Measurements from ENCODE around the gene GHR. TPM values are rescaled to one million over a fixed set of nuclear protein-coding genes. Genes with fewer than 3 reads are reported as not detected.

GHR gene
- total RNA-seq, 1 experiment from 2014 or later = 2.2 TPM

DNA sequence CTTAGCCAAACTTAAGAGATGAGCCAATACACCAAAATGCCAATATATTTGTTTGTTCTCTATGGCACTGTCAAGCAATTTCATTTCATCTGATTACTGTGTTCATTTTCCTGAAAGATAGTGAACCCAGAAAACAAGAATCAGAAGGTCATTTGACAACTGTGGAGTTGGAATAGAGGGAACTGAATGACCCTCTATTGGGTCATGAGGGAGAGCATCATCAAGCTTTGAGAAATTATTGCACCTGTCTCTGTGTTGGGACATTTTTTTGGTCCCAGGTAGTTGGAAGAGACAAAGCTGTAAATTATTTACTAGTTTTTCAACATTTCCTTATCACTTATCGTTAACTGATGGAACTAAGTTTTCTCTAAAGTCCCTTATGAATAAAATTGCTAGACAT is 129.4 kb downstream of the GHR start:
- H3K9me2 ChIP-seq (replicated peaks; ENCODE audit: low read length) = no peaks in the 10 kb centered on the region
- TF ChIP-seq EZH2 (IDR thresholded peaks at IDR 0.05; ENCODE audit: low read length, unreplicated experiment) (no peak), EZH2phosphoT487 (IDR thresholded peaks at IDR 0.05; ENCODE audit: borderline replicate concordance, low read length) (no peak)
- TF ChIP-seq, protein P1, sequence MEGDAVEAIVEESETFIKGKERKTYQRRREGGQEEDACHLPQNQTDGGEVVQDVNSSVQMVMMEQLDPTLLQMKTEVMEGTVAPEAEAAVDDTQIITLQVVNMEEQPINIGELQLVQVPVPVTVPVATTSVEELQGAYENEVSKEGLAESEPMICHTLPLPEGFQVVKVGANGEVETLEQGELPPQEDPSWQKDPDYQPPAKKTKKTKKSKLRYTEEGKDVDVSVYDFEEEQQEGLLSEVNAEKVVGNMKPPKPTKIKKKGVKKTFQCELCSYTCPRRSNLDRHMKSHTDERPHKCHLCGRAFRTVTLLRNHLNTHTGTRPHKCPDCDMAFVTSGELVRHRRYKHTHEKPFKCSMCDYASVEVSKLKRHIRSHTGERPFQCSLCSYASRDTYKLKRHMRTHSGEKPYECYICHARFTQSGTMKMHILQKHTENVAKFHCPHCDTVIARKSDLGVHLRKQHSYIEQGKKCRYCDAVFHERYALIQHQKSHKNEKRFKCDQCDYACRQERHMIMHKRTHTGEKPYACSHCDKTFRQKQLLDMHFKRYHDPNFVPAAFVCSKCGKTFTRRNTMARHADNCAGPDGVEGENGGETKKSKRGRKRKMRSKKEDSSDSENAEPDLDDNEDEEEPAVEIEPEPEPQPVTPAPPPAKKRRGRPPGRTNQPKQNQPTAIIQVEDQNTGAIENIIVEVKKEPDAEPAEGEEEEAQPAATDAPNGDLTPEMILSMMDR (conservative IDR thresholded peaks at IDR 0.05; ENCODE audit: low read depth, low read length) = no peak
- no peak overlapping the region for H3K27ac ChIP-seq (ENCODE audit: low read length)
- ChIA-PET CTCF (no interaction called here), POLR2A (ENCODE audit: unreplicated experiment) (interaction anchor here (0.6 kb wide), 1 partner anchor 1090 kb away, joined by 3 read pairs; no protein-coding TSS in a partner anchor)
- no peaks in the 10 kb centered on the region for H3K36me3 ChIP-seq (ENCODE audit: low read depth, low read length)
- no peak for DNase-seq
- H4K20me1 ChIP-seq (ENCODE audit: low read length) = no peaks in the 10 kb centered on the region
- no peak overlapping the region for H3K9ac ChIP-seq (ENCODE audit: low read length)
- peaks cover 7% of the 10 kb centered on the region for H3K4me1 ChIP-seq (ENCODE audit: insufficient read depth, low read length)
- H2AFZ ChIP-seq (ENCODE audit: low read length) = no peak overlapping the region
- no peak overlapping the region for H3K4me2 ChIP-seq (ENCODE audit: low read length)
- H3K27me3 ChIP-seq (ENCODE audit: low read length) = no peaks in the 10 kb centered on the region
- H3K4me3 ChIP-seq (ENCODE audit: low read length) = no peak overlapping the region
- ATAC-seq = no peak
- BruUV-seq (replicated peaks) = no TSS peak
- intact Hi-C loops (cut with micrococcal nuclease) = no loop called here
- H3K79me2 ChIP-seq (ENCODE audit: low read length) = no peaks in the 10 kb centered on the region
- H3K9me3 ChIP-seq (ENCODE audit: low read length) = no peaks in the 10 kb centered on the region
- H3F3A ChIP-seq (ENCODE audit: low read length, unreplicated experiment) = no peaks in the 10 kb centered on the region

DNA sequence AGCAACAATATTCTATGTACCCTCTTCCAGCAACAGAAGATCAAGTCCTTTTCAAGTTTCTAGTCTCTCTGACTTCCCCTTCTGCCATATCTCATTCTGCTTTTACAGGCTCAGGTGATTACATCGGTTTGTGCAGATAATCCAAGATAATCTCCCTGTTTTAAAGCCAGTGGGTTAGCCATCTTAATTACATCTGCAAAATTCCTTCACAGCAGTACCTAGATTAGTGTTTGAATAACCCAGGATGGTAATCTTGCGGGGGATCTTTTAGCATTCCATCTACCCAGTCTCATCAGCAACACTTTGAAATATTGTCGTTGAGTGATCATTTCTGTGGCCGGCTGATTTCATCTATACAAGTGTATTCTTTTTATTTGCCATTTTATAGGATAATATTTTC is 130.2 kb downstream of the GHR start:
- no TSS peak for BruUV-seq (replicated peaks)
- Histone ChIP-seq H3K9me3 (ENCODE audit: low read length) (no peaks in the 10 kb centered on the region), H3K4me1 (ENCODE audit: insufficient read depth, low read length) (peaks cover 7% of the 10 kb centered on the region), H3K27ac (ENCODE audit: low read length) (no peak overlapping the region), H3K36me3 (ENCODE audit: low read depth, low read length) (no peaks in the 10 kb centered on the region), H2AFZ (ENCODE audit: low read length) (no peak overlapping the region), H3K4me2 (ENCODE audit: low read length) (no peak overlapping the region), H3K4me3 (ENCODE audit: low read length) (no peak overlapping the region), H3K9me2 (replicated peaks; ENCODE audit: low read length) (no peaks in the 10 kb centered on the region), H3K27me3 (ENCODE audit: low read length) (no peaks in the 10 kb centered on the region), H4K20me1 (ENCODE audit: low read length) (no peaks in the 10 kb centered on the region), H3K79me2 (ENCODE audit: low read length) (no peaks in the 10 kb centered on the region), H3F3A (ENCODE audit: low read length, unreplicated experiment) (no peaks in the 10 kb centered on the region), H3K9ac (ENCODE audit: low read length) (no peak overlapping the region)
- CTCF ChIA-PET = no interaction called here
- ATAC-seq = no peak
- no peak for DNase-seq
- POLR2A ChIA-PET (ENCODE audit: unreplicated experiment) = no interaction called here
- intact Hi-C loops (cut with micrococcal nuclease) = no loop called here
- TF ChIP-seq EZH2 (IDR thresholded peaks at IDR 0.05; ENCODE audit: low read length, unreplicated experiment) (no peak), EZH2phosphoT487 (IDR thresholded peaks at IDR 0.05; ENCODE audit: borderline replicate concordance, low read length) (no peak)
- TF ChIP-seq, protein P1 (conservative IDR thresholded peaks at IDR 0.05; ENCODE audit: low read depth, low read length) = no peak

DNA sequence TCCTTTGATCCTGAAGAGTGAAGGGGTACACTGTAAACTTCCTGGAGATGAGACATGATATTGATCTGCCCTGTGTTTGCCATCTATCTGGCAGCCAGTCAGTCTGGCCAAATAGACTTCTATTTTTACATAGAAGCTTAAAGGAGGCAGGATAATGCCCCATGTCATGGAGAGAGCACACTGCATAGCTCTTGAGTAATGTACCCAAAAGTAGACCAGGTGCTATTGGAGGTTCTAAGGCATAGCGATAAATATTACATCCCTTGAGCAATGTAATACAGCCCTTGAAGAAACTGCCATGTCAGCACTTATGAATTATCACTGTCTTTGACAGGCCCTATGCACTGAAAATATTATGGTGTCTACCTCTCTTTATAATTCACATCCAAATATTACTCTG is 131.8 kb downstream of the GHR start:
- POLR2A ChIA-PET (ENCODE audit: unreplicated experiment) = interaction anchor here (0.6 kb wide), 1 partner anchor 197 kb away, joined by 4 read pairs; no protein-coding TSS in a partner anchor
- no TSS peak for BruUV-seq (replicated peaks)
- no peak for DNase-seq
- Histone ChIP-seq H3K9ac (ENCODE audit: low read length) (no peak overlapping the region), H3K4me1 (ENCODE audit: insufficient read depth, low read length) (peaks cover 7% of the 10 kb centered on the region), H3K79me2 (ENCODE audit: low read length) (no peaks in the 10 kb centered on the region), H3F3A (ENCODE audit: low read length, unreplicated experiment) (no peaks in the 10 kb centered on the region), H3K9me2 (replicated peaks; ENCODE audit: low read length) (no peaks in the 10 kb centered on the region), H3K9me3 (ENCODE audit: low read length) (no peaks in the 10 kb centered on the region), H3K4me2 (ENCODE audit: low read length) (no peak overlapping the region), H3K36me3 (ENCODE audit: low read depth, low read length) (no peaks in the 10 kb centered on the region), H3K27ac (ENCODE audit: low read length) (no peak overlapping the region), H2AFZ (ENCODE audit: low read length) (no peak overlapping the region), H3K27me3 (ENCODE audit: low read length) (no peaks in the 10 kb centered on the region), H3K4me3 (ENCODE audit: low read length) (no peak overlapping the region), H4K20me1 (ENCODE audit: low read length) (no peaks in the 10 kb centered on the region)
- no peak for ATAC-seq
- intact Hi-C loops (cut with micrococcal nuclease) = no loop called here
- CTCF ChIA-PET = no interaction called here
- TF ChIP-seq EZH2phosphoT487 (IDR thresholded peaks at IDR 0.05; ENCODE audit: borderline replicate concordance, low read length) = no peak
- TF ChIP-seq, protein P1 (conservative IDR thresholded peaks at IDR 0.05; ENCODE audit: low read depth, low read length) = no peak
- no peak for TF ChIP-seq EZH2 (IDR thresholded peaks at IDR 0.05; ENCODE audit: low read length, unreplicated experiment)

All from PC-3 (cell line).